KBM-7 (cell line): ENCODE data around the gene SUCO.
A peak's percentile ranks its signal among the peaks of the same experiment; 100 is the strongest.

Experiments used
- DNase-seq: peaks from one replicate; pipeline ENCODE4 v3.0.0-alpha.2; 2015
- in situ Hi-C: fragments of 300-500 bp; cut with MboI; formaldehyde crosslinking; loops from 2 replicates; pipeline ENCODE4 v1.14.3; 2020; ENCODE audit warnings: low sequenced_read_pairs, low pct_unique_long_range_greater_than_20kb, mixed read lengths

The SUCO gene

GRCh38 chr1:172514108-172514507, 18.8 kb upstream of the SUCO start:
- in situ Hi-C loops, result no loop called here
- DNase-seq, result no peak

- DNase-seq, result no peak
- in situ Hi-C loops, result no loop called here
These were observed 17.5 kb upstream of the SUCO start for GRCh38 chr1:172515436-172515835.

DNA sequence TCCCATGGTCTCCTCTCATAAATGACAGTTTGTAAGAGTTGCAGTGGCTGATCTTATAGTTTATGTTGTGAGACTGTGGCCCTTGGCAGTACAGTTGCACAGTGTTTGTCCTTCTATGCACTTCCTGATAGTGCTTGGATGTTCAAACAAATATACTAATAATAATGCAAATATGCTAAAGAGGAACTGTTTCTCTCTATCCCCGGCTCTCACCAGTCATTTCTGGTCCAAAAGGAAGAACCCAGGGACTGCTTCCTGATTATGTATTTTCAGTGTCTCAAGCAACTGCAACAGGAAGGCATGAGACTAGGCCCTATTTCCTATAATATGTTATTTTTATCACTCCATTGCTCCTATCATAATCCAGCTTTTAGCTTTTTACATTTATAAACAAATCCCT, 17.0 kb upstream of the SUCO start:
- in situ Hi-C loops, result no loop called here
- no peak for DNase-seq

DNA sequence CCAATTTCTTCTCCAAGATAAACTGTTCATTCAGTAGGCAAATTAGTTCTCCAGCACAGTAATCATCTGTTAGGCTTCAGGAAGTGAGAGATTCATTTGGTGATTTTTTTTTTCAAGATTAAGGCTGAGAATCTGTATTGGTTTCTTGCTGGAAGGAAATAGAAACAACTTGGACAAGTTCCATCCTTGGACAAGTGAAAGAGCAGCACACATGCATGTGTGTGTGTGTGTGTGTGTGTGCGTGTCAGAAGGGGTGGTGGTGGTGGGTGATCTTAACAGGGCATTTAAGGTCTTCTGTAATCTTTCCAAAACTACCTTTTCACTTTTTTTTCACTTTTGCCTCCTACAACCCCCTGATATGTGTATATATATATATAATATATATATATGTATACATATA, 15.9 kb upstream of the SUCO start:
- in situ Hi-C loops, result no loop called here
- no peak for DNase-seq

- in situ Hi-C loops, result no loop called here
- DNase-seq, result no peak
These were observed 15.4 kb upstream of the SUCO start for GRCh38 chr1:172517545-172517944.

DNA sequence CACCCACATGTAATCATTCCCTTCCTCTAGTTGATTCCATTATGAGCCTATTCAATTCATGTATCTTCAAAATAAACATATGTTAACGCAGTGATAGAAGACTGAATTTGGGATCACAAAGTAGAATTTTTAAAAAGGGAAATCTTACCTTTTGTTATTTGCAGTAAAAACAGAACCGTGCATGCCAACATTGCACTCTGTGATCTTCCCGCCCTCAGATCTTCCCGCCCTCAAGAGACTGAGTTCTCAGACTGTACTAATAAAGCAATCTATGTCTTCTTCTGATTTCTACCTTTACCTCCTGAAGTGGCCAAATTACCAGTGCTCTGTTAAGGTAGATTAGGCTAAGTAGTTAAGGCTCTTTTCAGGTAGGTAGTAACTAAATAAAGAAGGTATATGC, 3.6 kb upstream of the SUCO start:
- in situ Hi-C loops, result no loop called here
- no peak for DNase-seq

GRCh38 chr1:172530000-172530399, 3.0 kb upstream of the SUCO start:
- no peak for DNase-seq

GRCh38 chr1:172531412-172532182, 1.4 kb upstream of the SUCO start:
- in situ Hi-C loops, result no loop called here
- no peak for DNase-seq

More at GRCh38 chr1:172530000-172530399, 3.0 kb upstream of the SUCO start:
- in situ Hi-C loops, result no loop called here

- peak; percentile 99 for DNase-seq
- in situ Hi-C loops, result no loop called here
These were observed 709 bp upstream of the SUCO start for GRCh38 chr1:172532183-172532699.

GRCh38 chr1:172533513-172534151, 682 bp downstream of the SUCO start:
- peak; percentile 53 for DNase-seq
- in situ Hi-C loops, result no loop called here

DNA sequence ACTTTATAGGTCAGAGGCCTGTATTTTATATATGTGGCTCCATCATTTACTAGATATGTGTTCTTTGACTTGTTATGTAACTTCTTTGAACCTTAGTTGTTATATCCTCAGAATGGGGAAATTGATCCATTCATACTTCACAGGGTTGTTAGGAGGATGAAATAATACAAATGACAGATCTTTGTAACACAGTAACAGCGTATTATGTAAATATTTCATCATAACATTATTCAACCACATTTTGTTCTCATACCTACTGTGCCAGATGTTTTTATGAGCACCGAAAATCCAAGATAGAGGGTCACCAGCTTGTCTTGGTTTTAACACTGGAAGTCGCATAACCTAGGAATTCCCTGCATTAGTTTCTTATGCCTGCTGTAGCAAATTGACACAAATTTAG, 3.3 kb downstream of the SUCO start:
- no peak for DNase-seq
- in situ Hi-C loops, result no loop called here

DNA sequence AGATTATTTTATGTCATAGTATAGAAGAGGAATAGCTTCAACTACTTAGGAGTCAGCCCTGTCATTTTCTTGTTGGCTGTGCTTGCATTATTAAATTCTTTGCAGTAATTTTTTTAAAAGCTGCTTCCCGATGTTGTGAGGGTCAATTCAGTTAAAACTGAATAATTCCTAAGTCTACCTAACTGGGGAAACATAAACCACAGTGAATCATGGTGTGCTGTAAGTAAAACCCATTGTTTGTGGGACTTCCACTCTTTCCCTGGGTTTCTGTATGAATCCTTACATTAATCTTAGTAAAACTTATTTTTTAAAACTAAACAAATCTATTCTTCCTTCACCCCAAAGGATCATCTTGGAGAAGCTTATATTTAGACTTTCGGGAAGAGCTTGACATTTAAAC, 4.4 kb downstream of the SUCO start:
- in situ Hi-C loops, result no loop called here
- no peak for DNase-seq

- in situ Hi-C loops, result no loop called here
- no peak for DNase-seq
These were observed 5.0 kb downstream of the SUCO start for GRCh38 chr1:172537827-172538391.

DNA sequence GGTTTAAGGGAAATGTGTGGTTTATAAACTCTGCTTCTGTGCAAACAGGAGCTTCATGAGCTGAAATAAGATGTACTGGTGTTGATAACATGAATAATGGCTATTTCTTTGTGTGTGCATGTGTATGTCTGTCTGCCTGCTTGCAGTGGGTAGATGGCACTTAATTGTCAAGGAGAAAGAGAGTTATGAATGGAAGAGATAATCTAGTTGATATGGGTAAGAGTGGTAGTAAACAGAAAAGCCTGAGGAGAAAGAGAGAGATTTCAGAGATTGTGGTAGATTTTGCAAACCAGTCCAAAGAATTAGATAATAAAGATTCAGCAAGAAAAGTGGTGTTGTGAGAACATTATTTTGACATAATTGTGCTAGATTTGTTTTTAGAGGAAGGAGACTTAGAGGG, 7.7 kb downstream of the SUCO start:
- DNase-seq, result no peak
- in situ Hi-C loops, result no loop called here

GRCh38 chr1:172544481-172545104, 11.6 kb downstream of the SUCO start:
- in situ Hi-C loops, result no loop called here
- DNase-seq, result no peak

DNA sequence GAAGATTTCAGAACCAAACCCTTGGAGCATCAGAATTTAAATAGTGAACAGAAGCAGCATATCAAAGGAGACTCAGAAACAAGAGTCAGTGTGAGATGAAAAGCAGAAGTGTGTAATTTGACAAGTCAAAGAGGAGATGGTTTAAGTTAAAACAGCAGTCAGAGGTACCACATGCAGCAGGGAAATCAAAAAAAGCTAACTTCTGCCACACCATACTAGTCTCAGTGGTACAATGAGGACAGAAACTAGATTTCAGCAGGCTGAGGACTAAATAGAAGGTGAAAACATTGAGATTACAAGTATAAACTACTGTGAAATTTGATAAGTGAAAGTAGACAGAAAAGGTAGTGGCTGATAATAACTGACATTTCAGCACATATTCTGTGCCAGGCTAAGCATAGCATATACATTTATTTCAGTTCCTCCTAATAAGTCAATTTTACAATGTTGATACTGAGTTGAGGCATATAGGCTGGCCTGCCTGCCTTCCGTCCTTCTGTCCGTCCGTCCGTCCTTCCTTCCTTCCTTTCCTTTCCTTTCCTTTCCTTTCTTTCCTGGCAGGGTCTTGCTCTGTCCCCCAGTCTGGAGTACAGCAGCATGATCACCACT, 12.6 kb downstream of the SUCO start:
- no peak for DNase-seq

DNA sequence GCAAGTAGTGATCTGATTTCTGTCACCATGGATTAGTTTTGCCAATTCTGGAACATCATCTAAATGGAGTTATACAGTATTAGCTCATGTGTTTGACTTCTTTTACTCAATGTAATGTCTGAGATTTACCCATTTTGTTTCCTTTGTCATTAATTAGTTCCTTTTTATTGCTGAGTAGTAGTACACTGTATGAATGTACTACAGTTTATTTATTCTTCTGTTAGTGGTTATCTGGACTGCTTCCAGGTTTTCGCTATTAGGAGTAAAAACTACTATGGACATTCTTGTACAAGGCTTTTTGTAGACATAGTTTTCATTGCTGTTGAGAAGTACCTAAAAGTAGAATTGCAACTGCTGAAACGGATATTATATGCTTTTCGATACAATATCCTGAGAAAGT, 14.1 kb downstream of the SUCO start:
- no peak for DNase-seq
- in situ Hi-C loops, result no loop called here

More for the DNA sequence above, 12.6 kb downstream of the SUCO start:
- in situ Hi-C loops, result no loop called here

GRCh38 chr1:172549621-172550280, 16.8 kb downstream of the SUCO start:
- in situ Hi-C loops, result no loop called here
- DNase-seq, result no peak

DNA sequence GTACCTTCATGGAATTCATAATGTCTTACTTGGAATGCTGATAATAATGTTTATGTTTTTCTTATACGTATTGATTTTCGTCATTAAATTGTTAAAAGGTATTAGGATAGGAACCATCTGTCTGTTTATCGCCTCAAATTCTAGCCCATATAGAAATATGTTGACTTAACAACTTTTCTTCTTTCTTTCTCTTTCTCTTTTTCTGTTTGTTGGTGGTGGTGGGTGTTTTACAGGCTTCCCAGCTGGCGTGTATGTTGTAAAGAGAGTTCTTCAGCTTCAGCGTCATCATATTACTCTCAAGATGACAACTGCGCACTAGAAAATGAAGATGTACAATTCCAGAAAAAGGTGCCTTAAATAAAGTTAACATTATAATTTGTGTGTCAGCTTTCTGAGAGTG, 18.3 kb downstream of the SUCO start:
- in situ Hi-C loops, result no loop called here

More for the DNA sequence above, 18.3 kb downstream of the SUCO start:
- no peak for DNase-seq
